ENCODE results near the gene KLHL29. TPM values are rescaled to one million over a fixed set of nuclear protein-coding genes. Genes with fewer than 3 reads are reported as not detected.

KLHL29 gene
- total RNA-seq, 2 experiments from 2014 or later: 2.5 to 2.7 TPM

DNA sequence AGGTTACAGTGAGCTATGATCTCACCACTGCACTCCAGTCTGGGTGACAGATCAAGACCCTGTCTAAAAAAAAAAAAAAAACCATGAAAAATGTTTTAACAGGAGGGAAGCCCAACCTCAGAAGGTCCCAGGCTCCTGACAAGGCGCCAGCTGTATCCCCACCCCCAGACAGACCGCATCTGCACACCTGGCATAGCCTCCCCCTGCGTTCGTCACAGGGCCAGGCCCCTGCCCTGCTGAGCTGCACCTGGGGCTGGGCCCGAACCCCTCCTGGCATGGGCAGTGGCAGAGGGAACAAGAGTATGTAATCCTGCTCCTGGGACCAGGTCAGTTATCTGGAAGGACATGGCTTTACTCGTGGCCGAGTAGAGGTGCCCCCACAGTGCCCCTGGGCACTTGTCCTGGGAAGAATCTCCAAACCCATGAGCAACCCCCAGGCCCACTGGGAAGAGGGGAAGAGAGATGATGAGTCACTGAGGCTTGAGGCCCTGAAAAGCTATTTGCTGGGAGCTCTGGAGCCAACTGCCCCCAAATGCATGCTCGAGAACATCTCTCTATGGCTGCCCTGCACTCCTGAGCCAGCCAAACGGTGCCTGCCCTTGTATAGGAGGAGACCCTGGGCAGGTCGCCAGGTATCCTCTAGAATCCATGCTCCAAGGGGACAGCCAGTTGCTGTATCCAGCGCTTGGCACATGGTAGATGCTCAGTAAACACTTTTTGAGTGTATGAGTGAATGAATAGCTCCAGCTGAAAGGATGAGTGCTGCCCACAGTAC lies 276.5 kb downstream of the KLHL29 start:
- intact Hi-C loops (cut with DNase I, micrococcal nuclease): no loop called here
- peaks cover 3 to 8% of the 10 kb centered on the region in 2 experiments for H3K27me3 ChIP-seq (ENCODE audit: control insufficient read depth in 1 of 2, insufficient read depth in 2 of 2, low read length in 2 of 2)
- no peaks in the 10 kb centered on the region for H3K9me3 Mint-ChIP-seq
- ChIA-PET CTCF (no interaction called here), POLR2A (interaction anchor here (0.8 kb wide), 1 partner anchor 699 kb away, joined by 3 read pairs; no protein-coding TSS in a partner anchor)
- no peaks in the 10 kb centered on the region for H3K4me1 ChIP-seq (ENCODE audit: insufficient read depth, low read length)
- H3K36me3 ChIP-seq (ENCODE audit: insufficient read depth, low read length): no peaks in the 10 kb centered on the region
- ATAC-seq (ENCODE audit: poor library complexity): no peak
- H3K4me1 Mint-ChIP-seq (ENCODE audit: low read depth): no peaks in the 10 kb centered on the region
- no peak overlapping the region for H3K4me3 ChIP-seq (ENCODE audit: low read length)
- H3K9me3 ChIP-seq (ENCODE audit: control insufficient read depth in 1 of 2, insufficient read depth in 1 of 2, low read length in 2 of 2): peaks cover 0 to 4% of the 10 kb centered on the region in 2 experiments
- DNase-seq: no peak
- H3K27ac ChIP-seq (ENCODE audit: low read depth in 1 of 2, low read length in 2 of 2): no peak overlapping the region
- TF ChIP-seq, protein P1, sequence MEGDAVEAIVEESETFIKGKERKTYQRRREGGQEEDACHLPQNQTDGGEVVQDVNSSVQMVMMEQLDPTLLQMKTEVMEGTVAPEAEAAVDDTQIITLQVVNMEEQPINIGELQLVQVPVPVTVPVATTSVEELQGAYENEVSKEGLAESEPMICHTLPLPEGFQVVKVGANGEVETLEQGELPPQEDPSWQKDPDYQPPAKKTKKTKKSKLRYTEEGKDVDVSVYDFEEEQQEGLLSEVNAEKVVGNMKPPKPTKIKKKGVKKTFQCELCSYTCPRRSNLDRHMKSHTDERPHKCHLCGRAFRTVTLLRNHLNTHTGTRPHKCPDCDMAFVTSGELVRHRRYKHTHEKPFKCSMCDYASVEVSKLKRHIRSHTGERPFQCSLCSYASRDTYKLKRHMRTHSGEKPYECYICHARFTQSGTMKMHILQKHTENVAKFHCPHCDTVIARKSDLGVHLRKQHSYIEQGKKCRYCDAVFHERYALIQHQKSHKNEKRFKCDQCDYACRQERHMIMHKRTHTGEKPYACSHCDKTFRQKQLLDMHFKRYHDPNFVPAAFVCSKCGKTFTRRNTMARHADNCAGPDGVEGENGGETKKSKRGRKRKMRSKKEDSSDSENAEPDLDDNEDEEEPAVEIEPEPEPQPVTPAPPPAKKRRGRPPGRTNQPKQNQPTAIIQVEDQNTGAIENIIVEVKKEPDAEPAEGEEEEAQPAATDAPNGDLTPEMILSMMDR (IDR thresholded peaks at IDR 0.05): no peak
- H3K27me3 Mint-ChIP-seq: peaks cover 15% of the 10 kb centered on the region
- no peak overlapping the region for H3K27ac Mint-ChIP-seq
- no peaks in the 10 kb centered on the region for H3K36me3 Mint-ChIP-seq (ENCODE audit: low read depth)
- H3K4me3 Mint-ChIP-seq: no peak overlapping the region

GRCh38 chr2:23662466-23662865 lies 277.5 kb downstream of the KLHL29 start:
- Mint-ChIP-seq H3K27ac (no peak overlapping the region), H3K4me1 (ENCODE audit: low read depth) (no peaks in the 10 kb centered on the region), H3K36me3 (ENCODE audit: low read depth) (no peaks in the 10 kb centered on the region), H3K4me3 (no peak overlapping the region), H3K9me3 (no peaks in the 10 kb centered on the region), H3K27me3 (peaks cover 15% of the 10 kb centered on the region)
- no peak for ATAC-seq (ENCODE audit: poor library complexity)
- ChIA-PET CTCF (no interaction called here), POLR2A (no interaction called here)
- intact Hi-C loops (cut with DNase I, micrococcal nuclease): no loop called here
- DNase-seq: no peak
- peaks cover 3 to 8% of the 10 kb centered on the region in 2 experiments for H3K27me3 ChIP-seq (ENCODE audit: control insufficient read depth in 1 of 2, insufficient read depth in 2 of 2, low read length in 2 of 2)
- no peaks in the 10 kb centered on the region for H3K4me1 ChIP-seq (ENCODE audit: insufficient read depth, low read length)
- no peak overlapping the region for H3K27ac ChIP-seq (ENCODE audit: low read depth in 1 of 2, low read length in 2 of 2)
- TF ChIP-seq, protein P1 (IDR thresholded peaks at IDR 0.05): no peak
- no peak overlapping the region for H3K4me3 ChIP-seq (ENCODE audit: low read length)
- H3K36me3 ChIP-seq (ENCODE audit: insufficient read depth, low read length): no peaks in the 10 kb centered on the region
- peaks cover 0 to 4% of the 10 kb centered on the region in 2 experiments for H3K9me3 ChIP-seq (ENCODE audit: control insufficient read depth in 1 of 2, insufficient read depth in 1 of 2, low read length in 2 of 2)

DNA sequence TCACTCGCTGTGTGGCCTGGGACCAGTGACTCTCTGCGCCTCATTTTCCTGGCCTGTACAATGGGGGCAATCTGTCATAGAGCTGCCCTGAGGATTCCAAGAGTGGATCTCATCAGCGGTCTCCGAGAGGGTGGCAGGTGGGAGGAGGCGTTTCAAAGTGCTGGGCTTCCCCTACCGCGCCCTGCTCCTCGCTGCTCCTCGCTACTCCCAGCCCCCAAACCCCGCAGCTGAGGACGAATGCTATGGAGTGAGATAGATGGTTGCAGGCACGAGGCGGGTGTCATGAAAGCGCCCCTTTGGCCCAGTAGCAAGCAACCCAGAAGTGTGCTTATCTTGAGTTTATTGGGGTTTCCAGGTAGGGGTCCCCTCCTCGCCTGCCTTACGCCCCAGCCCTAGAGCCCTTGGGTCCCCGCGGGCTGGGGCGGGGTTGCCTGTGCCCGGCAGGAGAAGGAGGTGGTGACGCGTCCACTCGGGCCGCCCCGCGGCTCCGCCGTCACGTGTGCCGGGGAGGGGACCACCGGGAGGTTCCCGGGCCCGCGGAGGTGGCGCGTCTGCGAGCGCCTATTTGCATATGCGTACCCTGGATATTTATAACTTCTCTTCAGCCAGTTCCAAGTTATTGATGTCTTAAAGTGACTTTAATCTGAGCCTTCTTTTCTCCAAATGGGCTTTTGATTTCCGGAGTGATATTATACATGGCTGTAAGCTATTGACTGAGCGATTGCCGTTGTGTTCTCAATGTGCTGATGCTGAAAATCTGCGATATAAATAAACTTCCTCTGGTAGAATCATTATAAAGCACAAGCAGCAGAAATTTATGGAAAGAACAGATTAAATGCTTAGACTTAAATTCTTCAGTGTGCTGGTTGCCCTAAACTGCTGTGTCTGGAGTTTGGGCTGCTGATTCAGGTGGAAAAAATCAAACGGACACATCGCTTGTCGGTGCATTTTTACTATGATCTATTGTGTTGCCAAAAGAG lies 278.3 kb downstream of the KLHL29 start:
- H3K36me3 ChIP-seq (ENCODE audit: insufficient read depth, low read length): no peaks in the 10 kb centered on the region
- TF ChIP-seq, protein P1 (IDR thresholded peaks at IDR 0.05): no peak
- peaks cover 0 to 4% of the 10 kb centered on the region in 2 experiments for H3K9me3 ChIP-seq (ENCODE audit: control insufficient read depth in 1 of 2, insufficient read depth in 1 of 2, low read length in 2 of 2)
- no peak overlapping the region for H3K4me3 Mint-ChIP-seq
- H3K27me3 ChIP-seq (ENCODE audit: control insufficient read depth in 1 of 2, insufficient read depth in 2 of 2, low read length in 2 of 2): peaks cover 3 to 8% of the 10 kb centered on the region in 2 experiments
- H3K36me3 Mint-ChIP-seq (ENCODE audit: low read depth): no peaks in the 10 kb centered on the region
- intact Hi-C loops (cut with DNase I, micrococcal nuclease): no loop called here
- H3K27ac ChIP-seq (ENCODE audit: low read depth in 1 of 2, low read length in 2 of 2): no peak overlapping the region
- peaks cover 15% of the 10 kb centered on the region for H3K27me3 Mint-ChIP-seq
- CTCF ChIA-PET: no interaction called here
- no peaks in the 10 kb centered on the region for H3K4me1 ChIP-seq (ENCODE audit: insufficient read depth, low read length)
- ATAC-seq (ENCODE audit: poor library complexity): no peak
- H3K27ac Mint-ChIP-seq: no peak overlapping the region
- POLR2A ChIA-PET: no interaction called here
- DNase-seq: no peak
- no peaks in the 10 kb centered on the region for H3K9me3 Mint-ChIP-seq
- H3K4me1 Mint-ChIP-seq (ENCODE audit: low read depth): no peaks in the 10 kb centered on the region
- no peak overlapping the region for H3K4me3 ChIP-seq (ENCODE audit: low read length)
